ENCODE results near the gene ING1.

The ING1 gene

DNA sequence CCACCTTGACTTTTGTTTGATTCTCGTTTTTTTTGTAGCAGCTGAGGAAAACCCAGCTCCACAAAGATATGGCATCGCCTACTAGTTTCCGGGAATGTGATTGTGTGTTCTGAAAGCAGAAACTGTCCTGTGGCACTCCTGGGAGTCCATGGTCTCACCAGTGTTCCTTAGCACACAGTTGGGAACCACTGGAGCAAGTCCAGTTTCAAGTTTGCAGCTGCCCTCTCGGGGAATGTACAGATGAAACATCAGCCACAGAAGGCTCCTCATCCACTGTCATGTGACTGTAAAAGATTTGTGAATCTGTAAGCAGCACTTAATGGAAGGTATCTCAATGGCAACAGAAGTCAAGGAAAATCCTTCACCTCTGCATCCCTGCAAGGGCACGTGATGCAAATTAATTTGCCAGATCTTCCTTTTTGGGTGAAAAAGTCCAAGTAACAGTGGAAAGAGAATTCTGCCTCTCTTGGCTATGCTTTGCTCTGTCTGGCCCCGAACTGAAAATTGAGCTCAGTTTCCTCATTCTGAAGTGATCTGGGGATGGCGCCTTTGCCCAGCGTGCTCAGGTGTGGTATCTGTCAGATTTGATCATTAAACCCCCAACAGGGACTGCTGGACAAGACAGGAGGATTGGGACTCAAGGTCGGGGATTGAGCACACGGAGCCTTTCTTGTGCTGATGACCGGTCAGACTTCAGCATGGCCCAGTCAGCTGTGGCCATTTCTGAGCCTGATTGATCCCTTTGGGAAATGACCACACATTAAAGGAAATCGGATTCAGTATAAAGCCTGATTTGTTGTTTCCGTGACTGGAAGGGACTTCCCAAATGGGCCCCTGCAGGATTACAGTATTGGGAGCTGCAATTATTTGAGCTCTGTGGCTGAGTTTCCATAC lies 58.8 kb downstream of the ING1 start:
- DNase-seq: no peak
